Hepatocyte (in vitro differentiated cells): ENCODE results near the gene PMS1.

Source experiments
- EZH2 ChIP-seq: fragments of 200-600 bp; sonication (generic); IDR thresholded peaks from 2 replicates; pipeline ENCODE4 v1.6.1; 2016; ENCODE audit warnings: antibody characterized with exemption, mild to moderate bottlenecking, borderline replicate concordance
- EZH2phosphoT487 ChIP-seq: fragments of 200-600 bp; sonication (generic); IDR thresholded peaks from one replicate; pipeline ENCODE4 v1.6.1; 2018; ENCODE audit warnings: antibody characterized with exemption, mild to moderate bottlenecking, low read depth, moderate library complexity; ENCODE audit not compliant: unreplicated experiment, severe bottlenecking
- TF ChIP-seq, protein P1 (sequence below): fragments of 200-600 bp; sonication (generic); IDR thresholded peaks from 2 replicates; pipeline ENCODE4 v1.5.1; 2016; ENCODE audit warnings: antibody characterized with exemption, mild to moderate bottlenecking; ENCODE audit not compliant: poor library complexity

DNA sequence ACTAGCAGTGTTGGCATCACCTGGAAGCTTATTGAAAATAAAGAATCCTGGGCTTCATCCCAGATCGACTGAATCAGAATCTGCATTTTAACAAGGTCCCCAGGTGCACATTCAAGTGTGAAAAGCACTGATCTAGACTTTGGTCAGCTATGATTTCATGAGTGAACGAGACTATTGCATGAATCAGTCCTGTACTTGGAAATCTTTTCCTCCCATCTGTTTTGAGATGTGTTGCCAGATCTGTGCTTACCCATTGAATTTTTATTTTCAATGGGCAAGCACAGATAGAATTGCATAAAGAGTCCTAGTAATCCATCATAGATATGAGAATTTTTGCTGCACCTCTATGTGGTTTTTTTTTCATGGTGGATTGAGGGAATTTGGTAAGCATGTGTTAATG lies 64.0 kb downstream of the PMS1 start:
- TF ChIP-seq, protein P1, sequence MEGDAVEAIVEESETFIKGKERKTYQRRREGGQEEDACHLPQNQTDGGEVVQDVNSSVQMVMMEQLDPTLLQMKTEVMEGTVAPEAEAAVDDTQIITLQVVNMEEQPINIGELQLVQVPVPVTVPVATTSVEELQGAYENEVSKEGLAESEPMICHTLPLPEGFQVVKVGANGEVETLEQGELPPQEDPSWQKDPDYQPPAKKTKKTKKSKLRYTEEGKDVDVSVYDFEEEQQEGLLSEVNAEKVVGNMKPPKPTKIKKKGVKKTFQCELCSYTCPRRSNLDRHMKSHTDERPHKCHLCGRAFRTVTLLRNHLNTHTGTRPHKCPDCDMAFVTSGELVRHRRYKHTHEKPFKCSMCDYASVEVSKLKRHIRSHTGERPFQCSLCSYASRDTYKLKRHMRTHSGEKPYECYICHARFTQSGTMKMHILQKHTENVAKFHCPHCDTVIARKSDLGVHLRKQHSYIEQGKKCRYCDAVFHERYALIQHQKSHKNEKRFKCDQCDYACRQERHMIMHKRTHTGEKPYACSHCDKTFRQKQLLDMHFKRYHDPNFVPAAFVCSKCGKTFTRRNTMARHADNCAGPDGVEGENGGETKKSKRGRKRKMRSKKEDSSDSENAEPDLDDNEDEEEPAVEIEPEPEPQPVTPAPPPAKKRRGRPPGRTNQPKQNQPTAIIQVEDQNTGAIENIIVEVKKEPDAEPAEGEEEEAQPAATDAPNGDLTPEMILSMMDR: no peak
- no peak for TF ChIP-seq EZH2
- no peak for TF ChIP-seq EZH2phosphoT487
